BLaER1 (cell line): ENCODE results near the gene IFNL3.
"Not testable (repeated sequence)": the region's sequence is repeated elsewhere in the genome, so short reads cannot be mapped to it uniquely, and the experiment has no call there.

ENCODE experiments used
- H3K27ac ChIP-seq: shearing (Covaris generic); formaldehyde crosslinking; 2 replicates; pipeline ENCODE4 v1.8.1; 2022
- H3K27me3 ChIP-seq: shearing (Covaris generic); formaldehyde crosslinking; 2 replicates; pipeline ENCODE4 v1.8.1; 2022
- H3K36me3 ChIP-seq: shearing (Covaris generic); formaldehyde crosslinking; 2 replicates; pipeline ENCODE4 v1.8.1; 2022
- H3K4me1 ChIP-seq: shearing (Covaris generic); formaldehyde crosslinking; 2 replicates; pipeline ENCODE4 v1.8.1; 2022
- H3K4me2 ChIP-seq: shearing (Covaris generic); formaldehyde crosslinking; 2 replicates; pipeline ENCODE4 v1.8.1; 2022
- H3K4me3 ChIP-seq: shearing (Covaris generic); formaldehyde crosslinking; 2 replicates; pipeline ENCODE4 v1.8.1; 2022
- H3K9ac ChIP-seq: shearing (Covaris generic); formaldehyde crosslinking; 2 replicates; pipeline ENCODE4 v1.8.1; 2022
- H3K9me3 ChIP-seq: shearing (Covaris generic); formaldehyde crosslinking; 2 replicates; pipeline ENCODE4 v1.8.1; 2022
- H4K20me1 ChIP-seq: shearing (Covaris generic); formaldehyde crosslinking; 2 replicates; pipeline ENCODE4 v1.8.1; 2022
- Cebpa-rat ChIP-seq: shearing (Covaris generic); IDR thresholded peaks from 2 replicates; pipeline ENCODE4 v1.8.1; 2022

The IFNL3 gene

DNA sequence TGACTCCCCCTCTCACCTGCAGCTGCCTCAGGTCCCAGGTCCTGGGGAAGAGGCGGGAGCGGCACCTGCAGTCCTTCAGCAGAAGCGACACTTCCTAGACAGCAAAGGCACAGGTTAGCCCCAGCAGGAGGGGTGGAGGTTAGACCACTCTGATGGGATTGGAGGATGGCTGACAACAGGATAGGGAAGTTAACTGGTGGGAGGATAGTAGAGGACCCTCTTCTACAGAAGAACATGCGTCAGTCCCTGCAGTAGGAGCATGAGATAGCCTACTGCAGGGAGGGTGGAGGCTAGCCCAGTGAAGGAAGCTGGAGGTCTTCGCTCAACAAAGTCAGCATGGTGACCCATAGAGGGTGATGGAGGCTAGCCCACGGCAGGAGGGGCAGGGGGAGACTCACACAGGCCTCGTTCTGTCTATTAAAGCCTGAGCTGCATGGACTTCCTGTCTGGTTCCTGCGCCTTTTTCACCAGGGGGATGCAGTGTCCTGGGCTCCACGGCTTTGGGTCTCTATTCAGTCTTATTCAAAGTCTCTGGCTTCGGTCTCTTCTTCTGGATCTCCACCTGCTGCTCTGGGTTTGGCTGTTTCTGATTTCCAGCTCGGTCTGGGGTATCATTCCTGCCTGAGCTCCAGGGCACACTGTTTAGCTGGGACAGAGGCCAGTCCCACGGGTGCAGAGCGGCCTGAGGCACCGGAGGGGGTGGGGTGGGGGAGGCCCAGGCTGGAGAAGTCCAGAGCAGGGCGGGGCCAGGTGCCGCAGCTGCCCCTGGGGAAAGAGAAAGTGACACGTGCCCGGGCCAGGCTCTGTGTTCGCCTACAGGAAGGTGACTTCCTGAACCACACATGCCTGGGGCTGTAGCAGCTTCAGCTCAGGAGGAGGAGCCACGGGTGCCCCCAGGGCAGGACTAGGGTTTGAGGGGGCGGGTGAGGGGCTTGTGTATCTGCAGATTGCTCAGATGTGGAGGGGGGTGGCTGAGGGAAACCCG is 7.3 kb downstream of the IFNL3 start:
- Histone ChIP-seq H3K9me3 (no peaks in the 10 kb centered on the region), H3K36me3 (no peaks in the 10 kb centered on the region), H3K9ac (peak overlapping the region; percentile 34; the same call in 1 of the 2 replicates), H3K4me3 (peak overlapping the region; percentile 41; the same call in 1 of the 2 replicates), H3K27ac (peak overlapping the region; percentile 64), H3K27me3 (no peaks in the 10 kb centered on the region), H3K4me1 (peaks cover 45% of the 10 kb centered on the region), H3K4me2 (peak overlapping the region; percentile 81), H4K20me1 (no peaks in the 10 kb centered on the region)
- no peak for TF ChIP-seq Cebpa-rat

DNA sequence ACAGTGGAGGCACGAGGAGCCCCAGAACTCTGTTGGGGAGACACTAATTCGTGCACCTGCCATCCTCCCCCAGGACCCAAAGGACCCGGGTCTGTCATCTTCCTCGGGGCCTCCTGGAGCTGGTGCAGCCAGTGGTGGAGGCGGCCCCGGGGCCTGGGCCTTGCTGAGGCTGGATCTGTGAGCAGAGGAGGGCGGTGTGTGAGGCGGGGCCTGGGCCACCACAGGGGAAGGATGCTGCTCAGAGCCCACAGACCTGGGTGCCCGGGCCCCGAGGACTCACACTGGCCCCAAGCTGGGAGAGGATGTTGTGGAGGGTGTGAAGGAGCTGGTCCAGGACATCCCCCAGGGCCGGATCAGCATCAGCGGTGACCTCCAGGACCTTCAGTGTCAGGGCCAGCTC is 8.3 kb downstream of the IFNL3 start:
- Histone ChIP-seq H3K9me3 (no peaks in the 10 kb centered on the region), H3K4me1 (peaks cover 45% of the 10 kb centered on the region), H3K4me3 (no peak overlapping the region), H3K4me2 (peak overlapping the region; percentile 81), H3K9ac (no peak overlapping the region), H4K20me1 (no peaks in the 10 kb centered on the region), H3K36me3 (no peaks in the 10 kb centered on the region), H3K27ac (no peak overlapping the region; the same call in 1 of the 2 replicates), H3K27me3 (no peaks in the 10 kb centered on the region)
- no peak for TF ChIP-seq Cebpa-rat

DNA sequence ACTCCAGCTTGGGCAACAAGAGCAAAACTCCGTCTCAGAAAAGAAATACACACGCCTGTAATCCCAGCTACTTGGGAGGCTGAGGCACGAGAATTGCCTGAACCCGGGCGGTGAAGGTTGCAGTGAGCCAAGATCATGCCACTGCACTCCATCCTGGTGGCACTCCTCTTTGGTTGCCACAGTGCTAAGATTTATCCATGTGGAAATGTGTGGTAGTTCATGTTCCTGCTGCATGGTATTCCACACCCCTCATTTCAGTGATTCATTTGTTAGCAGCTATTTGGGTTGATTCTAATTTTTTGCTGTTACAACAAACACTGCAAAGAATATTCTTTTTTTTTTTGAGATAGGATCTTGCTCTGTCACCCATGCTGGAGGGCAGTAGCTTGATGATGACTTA is 12.1 kb downstream of the IFNL3 start:
- H3K27ac ChIP-seq: no peak overlapping the region
- peaks cover 17% of the 10 kb centered on the region for H3K4me1 ChIP-seq
- no peak overlapping the region for H3K4me2 ChIP-seq
- no peaks in the 10 kb centered on the region for H3K9me3 ChIP-seq
- no peak overlapping the region for H3K4me3 ChIP-seq
- TF ChIP-seq Cebpa-rat: no peak
- H4K20me1 ChIP-seq: no peaks in the 10 kb centered on the region
- H3K27me3 ChIP-seq: no peaks in the 10 kb centered on the region
- no peaks in the 10 kb centered on the region for H3K36me3 ChIP-seq
- no peak overlapping the region for H3K9ac ChIP-seq

DNA sequence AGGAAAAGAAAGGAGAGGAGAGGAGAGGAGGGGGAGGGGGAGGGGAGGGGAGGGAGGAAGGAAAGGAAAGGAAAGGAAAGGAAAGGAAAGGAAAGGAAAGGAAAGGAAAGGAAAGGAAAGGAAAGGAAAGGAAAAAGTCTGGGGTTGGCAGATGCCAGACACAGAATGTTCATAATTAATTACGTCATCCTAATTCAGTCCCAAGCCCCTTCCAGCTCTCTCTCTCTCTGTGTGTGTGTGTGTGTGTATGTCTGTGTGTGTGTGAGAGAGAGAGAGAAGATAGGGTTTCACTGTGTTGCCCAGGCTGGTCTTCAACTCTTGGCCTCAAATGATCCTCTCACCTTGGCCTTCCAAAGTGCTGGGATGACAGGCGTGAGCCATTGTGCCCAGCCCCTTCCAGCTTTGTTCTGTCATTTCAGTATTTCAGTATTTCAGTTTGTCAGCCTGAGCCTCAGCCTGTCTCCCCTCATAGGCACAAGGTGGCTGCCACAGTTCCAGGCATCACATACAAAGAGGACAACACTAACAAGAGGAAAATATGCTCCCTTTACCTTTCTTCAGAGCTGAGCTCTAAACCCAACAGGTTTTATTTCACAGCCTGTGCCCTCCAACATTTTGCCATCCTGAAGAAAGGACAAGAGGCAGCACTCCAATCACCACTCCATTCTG is 14.6 kb downstream of the IFNL3 start:
- Histone ChIP-seq H3K27ac (no peak overlapping the region), H3K4me3 (no peak overlapping the region), H3K4me2 (no peak overlapping the region), H4K20me1 (no peaks in the 10 kb centered on the region), H3K36me3 (no peaks in the 10 kb centered on the region), H3K9ac (no peak overlapping the region), H3K4me1 (no peaks in the 10 kb centered on the region), H3K27me3 (no peaks in the 10 kb centered on the region), H3K9me3 (no peaks in the 10 kb centered on the region)
- no peak for TF ChIP-seq Cebpa-rat

DNA sequence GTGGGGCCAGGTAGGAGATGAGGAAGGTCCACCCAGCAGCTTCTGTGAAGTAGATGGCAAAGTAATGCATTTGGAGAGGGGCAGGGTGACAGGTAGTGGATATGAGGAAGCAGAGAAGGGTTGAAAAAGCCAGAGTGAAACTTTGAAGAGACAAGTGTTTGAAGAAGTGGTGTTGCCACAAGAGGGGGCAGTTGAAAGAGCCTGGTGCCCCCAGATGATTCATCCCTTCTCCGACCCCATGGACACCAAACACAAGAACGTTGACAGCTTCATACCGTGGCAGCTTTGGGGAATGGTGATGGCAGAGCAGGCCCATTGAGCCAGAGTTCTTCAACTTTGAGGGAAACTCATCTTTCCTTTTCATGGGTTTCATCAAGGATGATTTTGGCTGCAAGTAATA is 19.9 kb downstream of the IFNL3 start:
- Histone ChIP-seq H4K20me1 (no peaks in the 10 kb centered on the region), H3K4me2 (no peak overlapping the region), H3K27ac (no peak overlapping the region), H3K36me3 (no peaks in the 10 kb centered on the region), H3K4me3 (no peak overlapping the region), H3K9me3 (no peaks in the 10 kb centered on the region), H3K4me1 (no peaks in the 10 kb centered on the region), H3K27me3 (no peaks in the 10 kb centered on the region), H3K9ac (no peak overlapping the region)
- no peak for TF ChIP-seq Cebpa-rat

DNA sequence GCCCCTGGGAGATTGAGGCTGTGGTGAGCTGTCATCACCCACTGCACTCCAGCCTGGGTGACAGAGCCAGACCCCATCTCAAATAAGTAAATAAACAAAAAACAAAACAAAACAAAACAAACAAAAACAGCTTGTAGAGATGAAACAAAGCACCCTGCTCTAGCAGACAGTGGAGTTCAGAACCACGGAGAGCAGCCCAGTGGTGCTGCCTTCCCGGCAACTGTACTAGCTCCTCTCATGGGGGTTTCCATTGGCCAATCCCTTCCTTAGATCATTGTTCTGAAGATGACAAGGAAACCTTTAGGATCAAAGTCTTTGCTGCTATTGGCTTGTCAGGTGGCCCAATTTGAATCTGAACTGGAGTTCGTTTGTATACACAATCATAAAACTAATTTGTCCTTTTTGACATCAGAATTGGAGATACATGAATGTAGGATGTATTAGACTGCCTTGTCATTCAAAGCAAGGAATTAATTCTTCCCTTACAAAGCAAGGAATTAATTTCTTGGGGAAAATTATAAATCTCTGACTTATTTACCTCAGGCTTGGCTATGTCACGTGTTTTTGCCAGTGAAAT is 21.0 kb downstream of the IFNL3 start:
- no peak for TF ChIP-seq Cebpa-rat
- Histone ChIP-seq H3K9me3 (no peaks in the 10 kb centered on the region), H3K4me3 (no peak overlapping the region), H3K27ac (no peak overlapping the region), H3K4me1 (no peaks in the 10 kb centered on the region), H3K27me3 (no peaks in the 10 kb centered on the region), H3K4me2 (no peak overlapping the region), H3K9ac (no peak overlapping the region), H4K20me1 (no peaks in the 10 kb centered on the region), H3K36me3 (no peaks in the 10 kb centered on the region)

DNA sequence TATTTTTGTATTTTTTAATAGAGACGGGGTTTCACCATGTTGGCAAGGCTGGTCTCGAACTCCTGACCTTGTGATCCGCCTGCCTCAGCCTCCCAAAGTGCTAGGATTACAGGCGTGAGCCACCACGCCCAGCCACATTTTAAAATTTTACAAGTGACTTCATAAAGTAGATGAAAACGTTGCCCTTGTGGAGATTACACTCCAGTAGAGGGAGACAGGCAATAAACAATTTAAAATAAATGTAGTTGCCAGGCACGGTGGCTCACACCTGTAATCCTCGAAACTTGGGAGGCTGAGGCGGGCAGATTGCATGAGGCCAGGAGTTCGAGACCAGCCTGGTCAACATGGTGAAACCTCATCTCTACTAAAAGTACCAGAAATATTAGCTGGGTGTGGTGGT is 25.7 kb downstream of the IFNL3 start:
- not testable (repeated sequence) for H3K27me3 ChIP-seq, H3K27ac ChIP-seq, H4K20me1 ChIP-seq, H3K36me3 ChIP-seq, H3K4me1 ChIP-seq, H3K4me2 ChIP-seq, H3K4me3 ChIP-seq, H3K9me3 ChIP-seq, H3K9ac ChIP-seq

DNA sequence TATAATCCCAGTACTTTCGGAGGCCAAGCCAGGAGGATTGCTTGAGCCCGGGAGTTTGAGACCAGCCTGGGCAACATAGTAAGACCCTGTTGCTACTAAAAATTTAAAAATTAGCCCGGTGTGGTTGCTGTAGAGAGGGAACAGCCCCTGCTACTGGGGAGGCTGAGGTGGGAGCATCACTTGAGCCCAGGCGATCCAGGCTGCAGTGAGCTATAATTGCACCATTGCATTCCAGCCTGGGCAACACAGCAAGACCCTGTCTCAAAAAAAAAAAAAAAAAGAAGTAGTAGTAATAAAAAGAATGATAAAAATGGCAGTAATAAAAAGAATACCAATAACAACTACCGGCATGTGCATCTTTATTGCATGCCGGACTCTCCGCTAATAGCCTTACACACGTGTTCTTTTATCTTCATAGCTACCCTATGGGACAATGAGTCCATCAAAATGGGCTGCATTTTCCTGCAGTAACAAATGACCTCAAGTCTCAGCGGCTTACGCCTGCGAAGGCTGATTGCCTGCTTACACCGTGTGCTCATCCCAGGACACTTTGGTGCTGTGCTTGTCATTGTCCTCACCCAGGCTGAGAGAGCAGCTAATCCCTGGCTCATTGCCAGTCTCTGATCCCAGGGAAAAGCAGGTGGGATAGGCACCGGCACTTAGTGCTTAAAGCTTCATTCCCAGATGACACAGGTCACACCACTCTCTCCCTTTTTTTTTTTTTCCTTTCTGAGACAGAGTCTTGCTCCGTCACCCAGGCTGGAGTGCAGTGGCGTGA is 26.4 kb downstream of the IFNL3 start:
- no peaks in the 10 kb centered on the region for H4K20me1 ChIP-seq
- H3K4me1 ChIP-seq: peaks cover 7% of the 10 kb centered on the region
- no peak overlapping the region for H3K9ac ChIP-seq
- no peak overlapping the region for H3K4me2 ChIP-seq
- no peaks in the 10 kb centered on the region for H3K27me3 ChIP-seq
- TF ChIP-seq Cebpa-rat: no peak
- H3K4me3 ChIP-seq: no peak overlapping the region
- H3K36me3 ChIP-seq: no peaks in the 10 kb centered on the region
- H3K9me3 ChIP-seq: 0 out of 2 replicates have a peak, but pooled peaks cover 3% of the 10 kb centered on the region
- no peak overlapping the region for H3K27ac ChIP-seq

DNA sequence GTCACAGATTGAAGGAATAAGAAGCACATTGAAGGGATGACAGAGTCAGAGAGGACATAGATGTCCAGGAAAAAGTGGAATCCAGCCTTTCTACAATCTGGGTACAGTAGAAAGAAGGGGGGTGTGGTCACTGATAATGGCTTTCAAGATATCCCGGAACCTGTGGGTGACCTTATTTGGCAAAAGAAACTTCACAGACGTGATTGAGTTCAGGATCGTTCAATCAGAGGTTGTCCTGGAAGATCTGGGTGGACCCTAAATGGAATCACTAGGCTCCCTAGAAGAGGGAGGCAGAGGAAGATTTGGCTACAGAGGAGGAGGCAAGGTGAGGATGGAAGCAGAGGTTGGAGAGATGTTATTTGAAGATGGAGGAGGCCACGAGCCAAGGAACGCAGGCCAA is 27.7 kb downstream of the IFNL3 start:
- Histone ChIP-seq H3K4me3 (no peak overlapping the region), H3K9ac (no peak overlapping the region), H3K27ac (no peak overlapping the region), H3K4me2 (no peak overlapping the region), H3K27me3 (no peaks in the 10 kb centered on the region), H4K20me1 (no peaks in the 10 kb centered on the region), H3K4me1 (peaks cover 7% of the 10 kb centered on the region), H3K36me3 (no peaks in the 10 kb centered on the region), H3K9me3 (0 out of 2 replicates have a peak, but pooled peaks cover 3% of the 10 kb centered on the region)
- TF ChIP-seq Cebpa-rat: no peak

DNA sequence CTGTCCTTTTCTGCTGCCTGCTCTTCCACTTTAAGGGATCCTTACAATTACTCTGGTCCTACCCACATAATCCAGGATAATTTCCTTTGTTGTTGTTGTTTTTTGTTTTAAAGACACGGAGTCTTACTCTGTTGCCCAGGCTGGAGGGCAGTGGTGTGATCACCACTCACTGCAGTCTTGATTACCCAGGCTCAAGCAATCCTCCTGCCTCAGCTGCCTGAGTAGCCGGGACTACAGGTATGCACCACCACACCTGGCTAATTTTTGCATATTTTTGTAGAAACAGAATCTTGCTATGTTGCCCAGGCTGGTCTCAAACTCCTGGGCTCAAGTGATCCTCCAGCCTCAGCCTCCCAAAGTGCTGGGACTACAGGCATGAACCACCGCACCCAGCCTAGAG is 29.5 kb downstream of the IFNL3 start:
- not testable (repeated sequence) for H3K4me3 ChIP-seq, H3K36me3 ChIP-seq, H3K27me3 ChIP-seq, H3K9ac ChIP-seq, H3K27ac ChIP-seq, H3K4me1 ChIP-seq, H4K20me1 ChIP-seq, H3K4me2 ChIP-seq, H3K9me3 ChIP-seq
